Islet precursor cell (in vitro differentiated cells): Measurements from ENCODE around the gene RYK.
"Not testable (repeated sequence)": the region's sequence is repeated elsewhere in the genome, so short reads cannot be mapped to it uniquely, and the experiment has no call there.

ENCODE experiments used
- DNase-seq: peaks from one replicate; pipeline ENCODE4 v3.0.0-alpha.2; 2018

Gene RYK

DNA sequence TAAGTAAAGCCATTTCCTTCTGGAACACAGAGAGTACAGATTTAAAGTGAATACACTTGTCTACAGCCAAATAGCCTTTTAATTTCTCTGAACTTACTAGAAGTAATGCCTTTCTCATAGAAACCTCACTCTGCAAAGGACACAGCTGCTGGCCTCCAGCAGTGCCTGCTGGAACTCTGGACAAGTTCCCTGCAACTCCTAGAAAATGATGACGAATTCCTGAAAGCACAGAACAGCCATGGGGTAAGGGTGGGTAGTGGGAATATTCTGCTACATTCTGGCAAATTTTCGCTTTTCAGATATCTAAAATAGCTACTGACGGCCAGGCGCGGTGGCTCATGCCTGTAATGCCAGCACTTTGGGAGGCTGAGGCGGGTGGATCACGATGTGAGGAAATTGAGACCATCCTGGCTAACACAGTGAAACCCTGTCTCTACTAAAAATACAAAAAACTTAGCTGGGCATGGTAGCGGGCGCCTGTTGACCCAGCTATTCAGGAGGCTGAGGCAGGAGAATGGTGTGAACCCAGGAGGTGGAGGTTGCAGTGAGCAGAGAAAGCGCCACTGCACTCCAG is 34.4 kb downstream of the RYK start:
- DNase-seq: no peak

DNA sequence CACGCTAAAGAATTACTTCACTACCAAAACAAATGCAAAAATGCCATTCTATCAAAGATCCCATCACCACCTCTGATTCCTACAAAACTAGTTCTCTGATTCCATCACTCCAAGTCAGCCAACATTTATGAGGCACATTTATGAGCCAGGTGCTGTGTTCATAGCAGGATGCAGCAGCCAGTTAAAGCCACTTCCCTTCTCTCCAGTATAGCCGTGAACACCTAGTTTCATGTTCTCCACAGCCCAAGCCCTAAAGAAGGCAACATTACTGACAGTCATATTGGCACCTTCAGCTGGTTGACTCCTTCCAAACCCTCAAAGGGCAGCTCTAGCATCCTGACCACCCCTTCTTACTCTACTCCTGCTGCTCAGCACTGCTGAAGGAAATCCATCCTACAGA is 36.4 kb downstream of the RYK start:
- DNase-seq: no peak

DNA sequence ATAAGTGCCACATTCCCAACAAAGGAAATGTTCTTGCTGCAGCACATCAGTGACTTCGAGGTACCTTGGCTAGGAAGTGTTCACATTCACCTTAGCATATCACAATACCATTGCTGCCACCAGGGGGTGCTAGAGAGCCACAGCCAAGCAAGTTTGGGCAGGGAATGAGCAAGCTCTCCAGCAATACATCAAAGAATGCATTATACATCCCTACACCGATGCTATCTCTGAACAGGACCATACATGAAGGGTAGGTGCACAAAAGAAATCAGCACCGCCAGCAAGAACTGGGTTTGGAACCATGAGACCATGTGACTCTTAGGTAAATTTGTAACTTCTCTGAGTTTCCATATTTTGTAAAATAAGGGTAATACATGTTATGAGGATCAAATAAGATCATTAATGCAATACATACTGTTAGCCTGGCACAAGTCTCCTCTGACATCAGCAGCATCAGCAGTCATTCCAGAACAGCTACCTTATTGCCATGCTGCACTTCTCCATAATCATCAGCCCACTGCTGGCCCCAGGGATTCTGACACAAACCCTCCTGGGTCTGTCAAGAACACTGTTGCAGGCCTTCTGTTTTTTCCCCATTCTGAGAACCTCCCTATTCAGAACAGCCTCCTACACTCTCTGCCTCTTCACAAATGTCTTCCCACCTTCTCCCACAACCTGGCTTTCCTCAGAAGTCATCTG is 37.5 kb downstream of the RYK start:
- DNase-seq: peak; percentile 93

DNA sequence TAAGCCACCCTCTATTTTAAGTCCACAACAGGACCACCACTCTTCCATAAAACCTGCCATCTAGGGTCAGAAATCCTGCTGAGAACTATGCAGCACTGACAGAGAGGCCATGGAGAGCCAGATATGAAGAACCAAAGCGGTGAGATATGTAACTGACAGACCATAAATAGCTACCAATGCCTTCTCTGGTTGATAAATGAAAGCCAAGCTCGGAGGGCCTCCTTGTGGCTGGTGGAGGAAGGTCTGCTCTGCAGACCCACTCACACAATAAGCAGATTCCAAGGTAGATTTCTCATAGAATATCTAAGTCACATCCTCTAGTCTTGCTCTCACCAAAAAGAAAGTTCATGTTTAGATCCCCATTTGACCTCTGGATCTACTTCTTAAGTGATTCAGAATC is 38.9 kb downstream of the RYK start:
- DNase-seq: peak; percentile 66

DNA sequence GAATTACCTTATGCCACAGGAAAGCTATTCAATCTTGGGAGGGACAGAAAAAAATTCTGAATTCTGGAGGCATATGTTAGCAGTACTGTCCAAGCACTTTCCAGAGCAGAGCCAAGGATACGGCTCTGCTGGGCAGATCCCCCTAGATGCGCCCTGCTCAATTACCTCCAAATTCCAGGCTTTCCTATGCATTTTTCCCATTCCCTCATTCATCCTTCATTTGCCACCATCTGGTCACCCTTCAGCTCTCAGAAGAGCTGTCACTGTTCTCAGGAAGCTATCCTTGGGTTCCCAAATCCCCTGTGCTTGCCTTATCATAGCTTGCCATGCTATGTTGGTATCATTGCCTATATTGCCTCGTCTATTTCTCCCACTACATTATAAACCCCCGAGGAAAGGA is 45.2 kb downstream of the RYK start:
- DNase-seq: no peak

DNA sequence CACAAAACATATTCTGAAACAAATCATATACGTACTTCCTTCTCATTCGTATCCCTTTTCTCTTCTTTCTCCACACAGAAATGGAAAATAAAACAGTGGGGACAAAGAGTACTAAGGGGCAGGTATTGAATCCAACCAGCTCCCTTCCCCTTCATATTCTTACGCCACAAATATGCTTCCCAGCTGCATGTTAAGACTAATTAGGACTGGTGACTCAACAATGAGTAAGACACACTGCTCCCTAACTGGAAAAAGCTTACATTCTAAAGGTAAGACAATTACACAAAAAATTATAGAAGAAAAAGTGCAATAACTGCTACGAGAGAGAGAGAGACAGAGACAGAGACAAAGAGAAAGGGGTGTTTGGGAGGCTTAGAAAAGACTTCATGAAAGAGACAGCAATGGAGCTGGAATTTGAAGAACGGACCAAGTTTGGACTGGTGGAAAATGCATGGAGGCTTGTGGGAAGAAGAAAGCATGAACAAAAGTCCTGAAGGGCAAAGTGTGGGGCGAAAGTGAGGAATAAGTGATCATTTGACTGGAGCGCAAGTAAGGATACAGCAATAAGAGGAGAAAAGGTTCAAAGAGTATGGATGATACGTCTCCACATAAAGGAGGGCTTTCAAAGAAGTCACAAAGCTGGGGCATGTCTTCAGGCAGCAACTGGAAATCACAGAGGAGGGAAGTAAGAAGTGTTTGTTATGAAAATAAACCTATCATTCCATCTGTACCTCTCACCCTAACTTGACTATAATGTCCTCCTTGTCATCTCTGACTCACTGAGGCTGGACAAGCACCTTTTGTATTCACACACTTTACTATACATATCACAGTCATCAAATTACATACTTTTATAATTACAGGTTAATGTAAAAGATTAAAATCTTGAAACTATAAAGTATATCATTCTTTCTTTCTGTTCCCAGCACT is 49.2 kb downstream of the RYK start:
- no peak for DNase-seq

DNA sequence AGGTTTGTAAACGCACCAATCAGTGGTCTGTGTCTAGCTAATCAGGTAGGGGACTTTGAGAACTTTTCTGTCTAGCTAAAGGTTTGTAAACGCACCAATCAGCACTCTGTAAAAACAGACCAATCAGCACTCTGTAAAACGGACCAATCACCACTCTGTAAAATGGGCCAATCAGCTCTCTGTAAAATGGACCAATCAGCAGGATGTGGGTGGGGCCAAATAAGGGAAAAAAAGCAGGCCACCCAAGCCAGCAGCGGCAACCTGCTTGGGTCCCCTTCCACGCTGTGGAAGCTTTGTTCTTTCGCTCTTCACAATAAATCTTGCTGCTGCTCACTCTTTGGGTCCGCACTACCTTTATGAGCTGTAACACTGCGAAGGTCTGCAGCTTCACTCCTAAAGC is 50.8 kb downstream of the RYK start:
- DNase-seq: not testable (repeated sequence)

DNA sequence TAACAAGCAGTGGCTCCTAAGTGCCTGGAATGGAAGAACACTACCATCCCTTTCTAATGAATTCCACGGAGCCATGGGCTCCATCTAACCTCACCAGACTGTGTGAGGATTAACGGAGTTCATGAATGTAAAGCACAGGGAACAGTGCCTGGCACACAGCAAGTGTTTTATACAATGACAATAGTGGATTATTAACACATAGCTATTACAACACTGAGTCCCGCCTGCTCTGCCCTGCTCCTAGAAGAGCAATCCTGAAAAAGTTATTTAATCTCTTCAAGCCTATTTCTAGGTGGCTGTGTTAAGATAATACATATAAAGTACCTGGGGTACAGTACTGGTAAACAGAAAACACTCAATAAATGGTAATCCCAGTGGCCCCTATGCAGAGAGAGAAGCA is 51.4 kb downstream of the RYK start:
- no peak for DNase-seq

DNA sequence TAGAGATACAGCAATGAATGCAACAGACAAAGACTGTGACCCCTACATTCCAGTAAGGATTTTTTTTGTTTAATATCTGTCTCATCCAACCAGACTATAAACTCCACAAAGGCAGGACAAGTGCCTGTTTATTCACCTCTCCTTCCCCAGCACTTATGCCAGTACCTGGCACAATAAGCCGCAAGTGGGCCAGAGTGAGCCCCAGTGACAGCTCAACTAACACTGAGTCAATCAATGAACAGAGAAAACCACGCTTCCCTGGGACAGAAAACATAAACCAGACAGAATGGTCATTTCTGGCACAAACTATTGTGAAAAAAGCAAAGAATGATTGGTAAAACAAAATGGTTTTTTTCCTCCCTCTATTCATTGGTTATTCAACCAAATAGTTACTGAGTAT is 52.2 kb downstream of the RYK start:
- no peak for DNase-seq

DNA sequence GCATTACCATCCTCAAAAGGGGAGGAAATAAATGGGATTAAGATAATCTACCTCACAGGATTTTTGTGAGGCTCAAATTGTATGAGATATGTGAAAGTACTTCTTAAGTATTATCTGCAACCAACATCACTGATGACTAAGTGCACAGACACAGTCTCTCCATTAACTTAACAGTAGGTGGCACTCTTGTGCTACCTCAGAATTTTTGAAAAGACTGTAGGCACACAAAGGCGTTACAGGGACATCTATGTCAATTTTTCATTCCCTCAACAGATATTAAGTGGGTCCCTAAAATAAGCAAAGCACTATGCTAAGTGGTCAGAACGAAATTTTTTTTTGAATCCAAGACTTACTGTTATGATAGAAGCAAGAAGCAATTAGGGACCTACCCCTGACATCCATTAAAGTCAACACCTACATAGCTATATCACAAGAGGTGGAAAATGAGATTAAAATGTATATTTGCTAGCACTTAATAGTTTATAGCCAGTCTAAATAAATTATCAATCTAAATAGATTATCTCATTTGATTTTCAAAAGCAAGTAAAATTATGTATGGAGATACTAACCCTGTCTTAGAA is 52.9 kb downstream of the RYK start:
- DNase-seq: no peak

DNA sequence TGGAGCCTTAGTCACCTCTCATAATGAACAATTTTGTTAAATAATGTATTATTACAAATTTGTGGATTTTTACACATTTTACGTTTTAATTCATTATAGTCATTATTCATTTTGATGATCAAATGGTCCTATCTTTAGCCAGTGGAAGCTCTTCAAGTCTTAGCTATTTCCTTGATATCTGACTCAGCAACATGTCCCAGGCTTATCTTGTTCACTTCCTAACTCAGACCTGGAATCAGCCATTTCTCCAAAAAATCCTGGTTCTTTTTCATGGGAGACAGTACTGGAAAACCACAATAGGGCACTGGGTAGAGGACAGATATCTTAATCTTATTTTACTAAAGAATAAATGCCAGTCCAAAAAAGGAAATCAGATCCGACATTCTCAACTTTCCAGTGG is 56.4 kb downstream of the RYK start:
- DNase-seq: no peak

DNA sequence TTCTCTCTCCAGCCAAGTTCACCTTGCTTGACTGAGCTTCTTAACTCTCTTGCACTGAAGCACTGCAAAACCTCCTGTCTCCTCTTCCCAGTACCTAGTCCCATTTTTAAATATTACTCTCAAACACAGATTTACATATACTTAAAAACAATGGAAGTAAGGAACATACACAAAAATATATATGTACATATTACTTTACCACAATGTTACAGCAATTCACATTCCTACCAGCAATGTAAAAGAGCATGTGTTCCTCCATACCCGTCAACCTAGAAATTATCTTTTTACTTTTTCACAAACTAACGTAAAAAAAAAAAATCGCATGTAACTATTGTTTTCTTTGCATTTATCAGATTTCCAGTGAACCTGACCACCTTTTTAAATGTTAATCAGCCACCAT is 60.4 kb downstream of the RYK start:
- no peak for DNase-seq

DNA sequence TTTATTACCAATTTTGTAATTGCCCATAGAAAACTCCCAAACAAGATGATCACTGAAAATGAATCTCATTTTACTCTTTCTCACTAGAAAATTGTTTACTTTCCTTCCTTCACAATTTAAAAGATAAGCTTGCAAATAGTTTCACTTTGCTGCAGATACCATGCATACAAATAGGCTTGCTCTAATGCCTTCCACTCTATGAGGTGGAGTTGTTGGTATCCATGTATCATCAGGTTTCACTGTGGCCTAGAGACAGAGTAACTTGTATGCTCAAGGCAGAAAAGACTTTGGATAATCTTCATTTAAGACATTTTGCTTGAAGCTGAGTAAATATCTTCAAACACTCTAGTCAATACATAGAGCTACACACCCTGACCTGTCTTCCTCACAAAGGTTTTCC is 60.8 kb downstream of the RYK start:
- no peak for DNase-seq

DNA sequence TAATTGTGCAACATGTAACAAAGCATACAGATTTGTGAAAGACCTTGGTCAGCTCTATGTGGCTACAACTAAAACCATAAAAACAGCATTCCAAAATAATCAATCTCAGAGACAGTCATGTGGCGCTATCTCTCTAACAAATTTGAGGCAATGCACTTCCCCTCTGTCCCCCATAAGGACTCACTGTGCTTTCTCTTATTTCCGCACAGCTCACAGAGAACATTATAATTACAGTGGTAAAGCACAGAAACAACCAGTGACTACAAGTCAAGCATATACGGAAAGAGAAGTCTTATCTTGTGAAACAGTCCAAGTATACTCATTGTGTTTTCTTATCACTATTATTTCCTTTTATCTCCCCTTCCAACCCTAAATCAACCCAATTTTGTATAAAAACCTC is 64.3 kb downstream of the RYK start:
- no peak for DNase-seq

DNA sequence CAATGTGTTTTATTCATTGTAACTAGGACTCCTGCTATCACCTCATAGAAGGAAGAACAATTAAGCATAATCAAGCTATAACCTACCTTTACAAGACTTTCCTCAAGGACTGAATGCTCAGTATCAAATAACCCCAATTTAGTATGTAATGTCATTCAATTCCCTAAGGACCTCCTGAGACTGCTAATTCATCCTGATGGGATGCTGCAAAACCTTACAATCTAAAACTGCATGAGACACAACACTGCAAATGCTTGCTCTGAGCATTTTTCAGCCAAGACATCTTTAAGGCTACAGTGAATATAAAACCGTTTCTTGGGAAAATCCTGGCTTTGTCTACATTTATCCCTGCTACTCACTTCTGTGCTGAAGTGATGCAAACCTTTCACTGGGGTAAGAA is 69.9 kb downstream of the RYK start:
- no peak for DNase-seq

DNA sequence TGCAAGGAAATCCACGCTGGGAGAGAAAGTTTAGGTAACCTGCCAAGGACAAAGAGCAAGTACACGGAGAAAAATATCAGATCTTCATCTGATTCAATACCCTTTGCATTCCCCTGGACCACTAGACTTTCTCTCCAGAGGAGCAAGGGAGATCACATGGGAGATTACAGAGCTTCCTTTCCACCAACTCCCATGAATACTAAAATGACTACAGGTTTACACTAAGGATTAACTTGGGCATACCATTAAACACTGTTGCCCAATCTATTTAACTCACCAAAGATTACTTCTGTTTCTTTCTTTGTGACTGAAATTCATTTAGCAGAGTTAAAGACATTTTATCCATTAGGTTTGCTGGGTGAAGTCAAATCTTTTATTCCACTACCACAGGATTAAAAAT is 71.2 kb downstream of the RYK start:
- DNase-seq: no peak

DNA sequence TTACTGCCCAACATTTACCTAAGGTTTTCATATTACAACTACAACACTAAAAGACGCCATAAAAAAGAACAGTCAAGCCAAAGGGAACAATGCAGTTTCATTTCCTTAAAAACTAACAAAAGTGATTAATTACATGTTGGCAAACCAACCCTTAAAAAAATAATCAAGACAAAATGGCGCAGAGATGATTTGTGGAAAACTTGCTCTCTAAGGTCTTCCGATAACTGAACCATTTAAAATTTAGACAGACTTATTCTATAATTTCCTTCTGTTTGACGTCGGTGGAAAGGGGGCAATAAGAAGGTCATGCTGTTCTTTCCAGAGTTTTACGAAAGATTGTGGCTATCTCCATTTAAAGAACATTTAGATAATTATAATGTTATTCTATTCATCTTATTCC is 87.6 kb downstream of the RYK start:
- DNase-seq: no peak

DNA sequence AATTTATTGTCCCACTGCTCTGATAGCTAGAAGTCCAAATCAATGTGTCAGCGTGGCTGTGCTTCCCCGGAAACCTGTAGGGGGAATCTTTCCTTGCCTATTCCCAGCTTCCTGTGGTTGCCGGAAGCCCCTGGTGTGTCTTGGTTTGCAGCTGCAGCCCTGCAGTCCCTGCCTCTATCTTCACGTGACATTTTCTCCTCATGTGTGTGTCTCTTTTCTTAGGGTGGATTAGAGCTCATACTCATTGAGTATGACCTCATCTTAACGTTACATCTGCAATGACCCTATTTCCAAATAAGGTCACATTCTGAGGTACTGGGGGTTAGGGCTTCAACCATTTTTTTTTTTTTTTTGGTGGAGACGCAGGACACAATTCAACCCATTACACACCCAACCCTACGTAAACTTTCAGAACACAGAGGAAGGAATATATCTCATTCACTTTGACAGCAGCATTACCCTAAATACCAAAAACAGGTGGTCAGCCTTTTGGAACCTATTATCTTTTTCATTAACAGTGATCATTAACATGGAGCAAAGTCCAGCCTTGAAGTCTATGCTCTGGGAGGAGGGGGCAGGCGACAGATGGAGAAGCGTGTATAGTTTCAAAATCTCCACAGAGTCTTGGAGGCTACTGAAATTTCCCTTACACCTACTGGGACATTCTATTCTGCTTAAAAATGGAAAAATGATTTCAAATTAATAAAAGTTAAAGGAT is 88.6 kb downstream of the RYK start:
- DNase-seq: peak; percentile 70

DNA sequence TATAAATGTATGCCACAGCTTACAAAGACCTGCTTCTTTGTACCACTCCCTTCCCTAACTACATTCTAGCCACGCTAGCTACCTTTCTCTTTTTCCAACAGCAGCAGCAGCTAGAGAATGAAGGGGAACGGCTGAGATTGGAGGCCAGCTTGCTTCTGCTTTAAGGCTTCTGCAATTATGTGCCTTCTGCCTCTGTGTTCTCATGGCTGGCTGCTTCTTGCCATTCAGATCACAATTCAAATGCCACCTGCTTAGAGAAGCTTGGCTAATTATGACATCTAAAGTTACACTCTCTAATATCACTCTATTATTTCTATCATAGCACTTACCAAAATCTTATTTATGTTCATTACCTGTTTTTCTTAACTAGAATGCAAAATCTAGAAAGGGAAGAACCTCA is 95.2 kb downstream of the RYK start:
- no peak for DNase-seq

DNA sequence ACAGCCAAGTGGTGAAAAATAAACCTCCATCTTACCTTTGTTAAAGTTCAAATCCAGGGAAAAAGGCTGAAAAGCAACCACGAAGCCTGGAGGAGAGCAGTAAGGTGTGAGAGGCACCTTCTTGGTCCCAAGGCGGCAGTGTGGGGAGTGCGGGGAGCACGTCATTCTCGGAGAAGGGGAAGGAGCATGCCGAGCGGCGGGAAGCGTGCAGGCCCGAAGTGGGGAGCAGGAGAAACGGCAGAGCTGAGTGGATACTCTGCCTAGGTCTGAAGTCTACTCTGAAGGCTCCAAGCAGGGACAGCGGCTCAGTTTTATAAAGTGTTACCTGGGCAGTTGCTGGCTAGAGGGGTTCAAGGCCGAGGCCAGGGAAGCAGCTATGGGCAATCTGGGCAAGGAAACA is 96.9 kb downstream of the RYK start:
- DNase-seq: no peak

DNA sequence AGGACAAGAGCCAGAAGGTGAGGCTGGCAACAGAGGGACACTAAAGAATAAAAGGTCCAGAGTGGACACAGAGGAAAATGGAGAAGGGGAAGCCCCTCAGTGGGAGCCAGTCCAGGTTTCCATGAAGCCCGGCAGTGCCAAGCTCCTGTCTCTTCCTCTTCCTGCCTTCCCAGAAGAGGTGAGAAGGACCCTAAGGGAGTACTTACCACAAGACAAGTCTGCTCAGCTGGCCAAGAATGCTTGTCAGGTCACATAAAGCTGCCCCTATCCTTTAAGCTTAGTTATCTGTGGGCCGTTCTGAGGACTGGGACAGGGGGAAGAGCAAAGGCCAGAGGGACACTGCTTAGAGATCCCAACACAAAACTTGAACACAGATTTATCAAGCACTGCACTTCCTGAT is 100.2 kb downstream of the RYK start:
- DNase-seq: no peak

DNA sequence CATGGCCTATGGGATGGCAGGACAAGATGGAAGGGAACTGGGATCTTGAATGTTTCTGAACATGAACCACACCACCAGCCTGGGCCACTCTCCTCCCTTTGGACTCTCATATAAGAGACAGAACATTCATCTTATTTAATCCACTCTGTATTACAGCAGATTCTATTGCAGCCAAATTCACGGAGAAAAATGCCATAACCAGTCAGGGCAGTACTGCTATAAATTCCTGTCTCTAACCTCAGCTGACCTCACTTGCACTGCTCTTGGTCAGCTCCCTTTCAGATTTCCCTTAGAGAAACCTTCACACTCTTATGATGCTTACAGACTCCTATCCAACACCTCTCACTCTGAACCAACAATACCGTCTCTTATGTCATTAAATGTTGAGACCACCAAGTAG is 101.4 kb downstream of the RYK start:
- DNase-seq: no peak

DNA sequence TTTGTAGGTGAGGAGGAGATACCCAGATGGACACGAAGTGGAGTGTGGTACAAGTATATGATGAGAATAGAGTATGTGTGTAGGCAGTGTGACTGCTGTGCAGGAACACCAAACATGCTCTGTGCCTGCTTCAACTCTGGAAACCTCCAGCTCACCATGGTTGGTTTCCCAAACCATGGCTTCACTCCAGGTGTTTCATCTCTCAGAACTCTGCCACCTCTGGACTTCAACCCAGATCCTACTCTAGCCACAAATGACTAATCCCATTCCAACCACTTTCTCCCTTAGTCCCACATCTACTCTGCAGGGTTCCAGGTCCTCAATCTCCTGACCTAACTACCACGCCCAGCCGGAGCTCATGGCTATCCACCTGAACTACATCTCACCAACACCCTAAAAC is 102.1 kb downstream of the RYK start:
- DNase-seq: no peak
